A549 (cell line): ENCODE measurements around the gene IVL. TPM values are rescaled to one million over a fixed set of nuclear protein-coding genes. Genes with fewer than 3 reads are reported as not detected.

Source experiments
- ATAC-seq, 2 experiments: fragments of 200-7000 bp in 1 of 2; fragments of >200 bp in 1 of 2; cut with Nextera tagmentation in 1 of 2; cut with Tn5 transposase in 1 of 2; 3 replicates each; pipeline versions ENCODE4 v1.8.0 to v1.9.1; 2018 to 2020; ENCODE audit warnings: mild to moderate bottlenecking in 1 of 2, moderate library complexity in 1 of 2
- CTCF ChIA-PET: fragments of 300-600 bp; sonication (Branson Sonifier 250); formaldehyde crosslinking; extraction: SDS; loops from one replicate; lab custom pipeline; 2021; ENCODE audit warnings: antibody characterized with exemption, inconsistent platforms; lab: Yijun Ruan, JAX
- POLR2A ChIA-PET: fragments of 350-600 bp; formaldehyde crosslinking; extraction: SDS; loops from one replicate; lab custom pipeline; 2021; ENCODE audit warnings: antibody characterized with exemption, inconsistent platforms; lab: Yijun Ruan, JAX
- DNase-seq, 2 experiments: peaks; one replicate each; pipeline versions ENCODE4 v3.0.0 to v3.0.0-alpha.2; 2011 to 2016; ENCODE audit warnings: low read depth in 1 of 2, low spot score in 1 of 2
- FAIRE-seq: peaks from 2 replicates; lab custom pipeline; 2011; peaks lifted over from hg19 to GRCh38; lab: Jason Lieb, UNC
- H3K27ac ChIP-seq, 2 experiments: fragments of >200 bp; sonication (Bioruptor Twin); formaldehyde crosslinking; 3 replicates each; pipeline ENCODE4 v1.5.1; 2016 to 2017
- H3K4me1 ChIP-seq: fragments of >200 bp; sonication (Bioruptor Twin); formaldehyde crosslinking; 3 replicates; pipeline ENCODE4 v1.6.1; 2016
- H3K4me2 ChIP-seq: fragments of >200 bp; sonication (Bioruptor Twin); formaldehyde crosslinking; 3 replicates; pipeline ENCODE4 v1.6.1; 2016
- H3K4me3 ChIP-seq: fragments of >200 bp; sonication (Bioruptor Twin); formaldehyde crosslinking; 3 replicates; pipeline ENCODE4 v1.5.1; 2016
- H3K9me3 ChIP-seq: fragments of >200 bp; sonication (Bioruptor Twin); formaldehyde crosslinking; 3 replicates; pipeline ENCODE4 v1.6.1; 2016
- BCL3 ChIP-seq: fragments of >200 bp; sonication (Bioruptor Twin); formaldehyde crosslinking; IDR thresholded peaks from 3 replicates; pipeline ENCODE4 v1.6.1; 2016
- BHLHE40 ChIP-seq: IDR thresholded peaks from 2 replicates; pipeline ENCODE4 v1.6.1; 2012; ENCODE audit warnings: low read depth, low read length, inconsistent platforms
- CBX2 ChIP-seq: fragments of 200-600 bp; sonication (generic); IDR thresholded peaks from 2 replicates; pipeline ENCODE4 v1.6.1; 2016; ENCODE audit warnings: low read depth, mild to moderate bottlenecking, borderline replicate concordance
- CEBPB ChIP-seq, 2 experiments: fragments of >200 bp in 1 of 2; sonication (Bioruptor Twin) in 1 of 2; formaldehyde crosslinking in 1 of 2; IDR thresholded peaks; 2 replicates each; pipeline ENCODE4 v1.6.1; 2012 to 2016
- CTCF ChIP-seq: fragments of >200 bp; sonication (Bioruptor Twin); formaldehyde crosslinking; IDR thresholded peaks from 3 replicates; pipeline ENCODE4 v1.5.1; 2016
- E2F6 ChIP-seq: IDR thresholded peaks from 2 replicates; pipeline ENCODE4 v1.6.1; 2012; ENCODE audit warnings: low read depth, borderline replicate concordance
- EHF ChIP-seq: fragments of 250-450 bp; sonication (Bioruptor Pico); IDR thresholded peaks from 2 replicates; pipeline ENCODE4 v1.5.0; 2020; ENCODE audit warnings: mild to moderate bottlenecking
- EHMT2 ChIP-seq: fragments of 200-600 bp; sonication (generic); IDR thresholded peaks from 2 replicates; pipeline ENCODE4 v1.6.1; 2016; ENCODE audit warnings: antibody characterized with exemption, low read depth, mild to moderate bottlenecking, moderate library complexity
- FOXS1 ChIP-seq: fragments of 250-450 bp; sonication (Bioruptor Pico); IDR thresholded peaks from 2 replicates; pipeline ENCODE4 v1.5.0; 2020; ENCODE audit warnings: mild to moderate bottlenecking, moderate library complexity
- HDAC2 ChIP-seq: fragments of 200-600 bp; sonication (generic); IDR thresholded peaks from 2 replicates; pipeline ENCODE4 v1.6.1; 2016
- HOXB5 ChIP-seq: fragments of 250-450 bp; sonication (Bioruptor Pico); IDR thresholded peaks from 2 replicates; pipeline ENCODE4 v1.5.0; 2020; ENCODE audit warnings: mild to moderate bottlenecking, moderate library complexity
- JUN ChIP-seq, 2 experiments: fragments of >200 bp; sonication (Bioruptor Twin); formaldehyde crosslinking; IDR thresholded peaks; 2 replicates in 1 of 2; 3 replicates in 1 of 2; pipeline ENCODE4 v1.6.1; 2016 to 2017
- KDM5A ChIP-seq: fragments of 200-600 bp; sonication (generic); IDR thresholded peaks from 2 replicates; pipeline ENCODE4 v1.6.1; 2016; ENCODE audit warnings: antibody characterized with exemption, mild to moderate bottlenecking
- MAFK ChIP-seq: fragments of 450-650 bp; IDR thresholded peaks from 2 replicates; pipeline ENCODE4 v1.6.1; 2014; ENCODE audit not compliant: partially characterized antibody
- MAX ChIP-seq: IDR thresholded peaks from 2 replicates; pipeline ENCODE4 v1.6.1; 2012
- NR3C1 ChIP-seq: fragments of >200 bp; sonication (Bioruptor Twin); formaldehyde crosslinking; IDR thresholded peaks from 3 replicates; pipeline ENCODE4 v1.6.1; 2017
- RAD21 ChIP-seq, 2 experiments: fragments of >200 bp in 1 of 2; sonication (Bioruptor Twin) in 1 of 2; formaldehyde crosslinking in 1 of 2; IDR thresholded peaks in 1 of 2; conservative IDR thresholded peaks in 1 of 2; 2 replicates in 1 of 2; 3 replicates in 1 of 2; pipeline ENCODE4 v1.6.1; 2012 to 2018; ENCODE audit warnings: inconsistent platforms in 1 of 2
- RCOR1 ChIP-seq: fragments of 150-350 bp; IDR thresholded peaks from 2 replicates; pipeline ENCODE4 v1.6.1; 2014; ENCODE audit warnings: antibody characterized with exemption, low read length, low read depth
- SMC3 ChIP-seq: fragments of >200 bp; sonication (Bioruptor Twin); formaldehyde crosslinking; IDR thresholded peaks from 3 replicates; pipeline ENCODE4 v1.6.1; 2018; ENCODE audit warnings: inconsistent platforms
- TP53 ChIP-seq: fragments of 250-450 bp; sonication (Bioruptor Pico); IDR thresholded peaks from 2 replicates; pipeline ENCODE4 v1.5.0; 2021; ENCODE audit warnings: mild to moderate bottlenecking, moderate library complexity
- ZC3H11A ChIP-seq: fragments of 450-650 bp; IDR thresholded peaks from 2 replicates; pipeline ENCODE4 v1.6.1; 2014; ENCODE audit warnings: antibody characterized with exemption, mild to moderate bottlenecking
- ZNF302 ChIP-seq: fragments of 250-450 bp; sonication (Bioruptor Pico); IDR thresholded peaks from 2 replicates; pipeline ENCODE4 v1.9.0; 2021; ENCODE audit warnings: inconsistent platforms, mild to moderate bottlenecking, moderate library complexity
- WGBS: methylation state at CpG from one replicate; pipeline ENCODE4 v1.1.6; 2017; ENCODE audit errors: missing lambda C conversion rate; 5-methylcytosine and 5-hydroxymethylcytosine counted together
- polyA plus RNA-seq, 4 experiments: library from polyadenylated mRNA; depleted of rRNA in 3 of 4; stranded (reverse); fragments of >200 nt; fragmentation: RNase III in 1 of 4; extraction: RNeasy Plus Mini Kit Qiagen cat#74134 plus additional on column Dnase treatment in 1 of 4; gene quantifications; 2 replicates in 3 of 4; 3 replicates in 1 of 4; pipeline ENCODE4 v1.2.3, GENCODE V29; 2011 to 2017

The IVL gene
- polyA plus RNA-seq, 2 of the 4 experiments (the other 2 are of a cell fraction), result not detected

GRCh38 chr1:152864443-152864842, 43.9 kb upstream of the IVL start (continued):
- TF ChIP-seq KDM5A (no peak), EHMT2 (no peak), BCL3 (no peak), CEBPB (IDR thresholded peaks at IDR 0.05) (no peak)

GRCh38 chr1:152866321-152866720, 42.0 kb upstream of the IVL start:
- no peak for DNase-seq
- 4% methylated on average over 2 of the region's 2 CpGs for WGBS
- POLR2A ChIA-PET, result no interaction called here
- no peak overlapping the region for H3K4me3 ChIP-seq
- no peak overlapping the region for H3K27ac ChIP-seq
- no peak overlapping the region for H3K4me2 ChIP-seq
- TF ChIP-seq JUN (IDR thresholded peaks at IDR 0.05) (no peak), CTCF (no peak), NR3C1 (no peak), TP53 (CRISPR knock-in tag) (no peak), ZNF302 (CRISPR knock-in tag) (no peak), FOXS1 (no peak), RCOR1 (no peak), CBX2 (no peak), HDAC2 (no peak), SMC3 (no peak), ZC3H11A (no peak), MAX (no peak), HOXB5 (CRISPR knock-in tag) (no peak), MAFK (no peak), BHLHE40 (no peak), EHF (CRISPR knock-in tag) (no peak), E2F6 (no peak)
- no peaks in the 10 kb centered on the region for H3K9me3 ChIP-seq
- ATAC-seq, result no peak
- no peaks in the 10 kb centered on the region for H3K4me1 ChIP-seq
- CTCF ChIA-PET, result interaction anchor here (1.5 to 1.8 kb wide), 2 partner anchors 60 to 354 kb away, joined by 4 to 7 read pairs; no protein-coding TSS in a partner anchor
- no peak for FAIRE-seq

- no peaks in the 10 kb centered on the region for H3K9me3 ChIP-seq
- no peak overlapping the region for H3K27ac ChIP-seq
- no peak overlapping the region for H3K4me2 ChIP-seq
- ATAC-seq, result peak; percentile 87 to 93
- no peak overlapping the region for H3K4me3 ChIP-seq
- TF ChIP-seq CTCF (peak; percentile 66), SMC3 (peak; percentile 64), RCOR1 (no peak), RAD21 (conservative IDR thresholded peaks at IDR 0.05 in 1 of 2, IDR thresholded peaks at IDR 0.05 in 1 of 2) (peak; percentile 56 to 65; a peak in 4 of 5 replicates)
- ChIA-PET CTCF (interaction anchor here (0.6 to 5.2 kb wide), 30 partner anchors 9 to 354 kb away, joined by 3 to 66 read pairs (median 4); partner anchors contain the start of genes IVL and LCE2D), POLR2A (no interaction called here)
- DNase-seq, result peak; percentile 71 to 81
- WGBS, result 20% methylated on average over 9 of the region's 9 CpGs
- no peaks in the 10 kb centered on the region for H3K4me1 ChIP-seq
- FAIRE-seq, result peak; percentile 97
Measured at GRCh38 chr1:152869808-152870419, 38.4 kb upstream of the IVL start.
